Naive thymus-derived CD4-positive, alpha-beta T cell (primary cell): ENCODE data around the gene GDNF. TPM values are rescaled to one million over a fixed set of nuclear protein-coding genes. Genes with fewer than 3 reads are reported as not detected.

Experiments used
- ATAC-seq: fragments of 150-1000 bp; cut with Tn5 transposase; 2 replicates; pipeline ENCODE4 v1.10.0; 2021; ENCODE audit warnings: mild to moderate bottlenecking, moderate library complexity
- CTCF ChIA-PET: fragments of 350-600 bp; sonication (Branson Sonifier 250); formaldehyde crosslinking; loops from one replicate; lab custom pipeline; 2021; ENCODE audit warnings: antibody characterized with exemption; lab: Charles Lee
- POLR2A ChIA-PET: fragments of 350-600 bp; sonication (Branson Sonifier 250); formaldehyde crosslinking; loops from one replicate; lab custom pipeline; 2021; ENCODE audit warnings: antibody characterized with exemption, inconsistent platforms; lab: Charles Lee
- DNase-seq, 9 donors: peaks; one replicate each; pipeline versions ENCODE4 v3.0.0 to v3.0.0-alpha.2; 2020 to 2022; ENCODE audit warnings: mixed read lengths in 1 of 9
- H3K27ac ChIP-seq: one replicate; pipeline ENCODE4 v1.7.0; 2013; ENCODE audit warnings: mild to moderate bottlenecking, low read depth, low read length, moderate library complexity
- H3K27me3 ChIP-seq, 2 donors: one replicate each; pipeline ENCODE4 v1.7.0; 2013; ENCODE audit warnings: low read length in 2 of 2, mild to moderate bottlenecking in 2 of 2, moderate library complexity in 2 of 2; ENCODE audit not compliant: control insufficient read depth in 2 of 2, insufficient read depth in 2 of 2
- H3K36me3 ChIP-seq, 3 experiments: 1 replicate in 2 of 3; 2 replicates in 1 of 3; pipeline ENCODE4 v1.7.0; 2013; ENCODE audit warnings: low read length in 3 of 3, mild to moderate bottlenecking in 3 of 3, moderate library complexity in 1 of 3; ENCODE audit not compliant: insufficient read depth in 3 of 3, control insufficient read depth in 2 of 3
- H3K4me1 ChIP-seq, 2 donors: one replicate each; pipeline ENCODE4 v1.7.0; 2013; ENCODE audit warnings: low read length in 2 of 2, mild to moderate bottlenecking in 2 of 2, moderate library complexity in 1 of 2; ENCODE audit not compliant: control insufficient read depth in 2 of 2, insufficient read depth in 2 of 2
- H3K4me3 ChIP-seq: 2 replicates; pipeline ENCODE4 v1.7.0; 2013; ENCODE audit warnings: mild to moderate bottlenecking, low read length
- H3K9me3 ChIP-seq, 3 experiments: 1 replicate in 2 of 3; 2 replicates in 1 of 3; pipeline ENCODE4 v1.7.0; 2013; ENCODE audit warnings: low read length in 3 of 3; ENCODE audit not compliant: control insufficient read depth in 2 of 3
- H3K27ac Mint-ChIP-seq, 9 donors: one replicate each; pipeline ENCODE4 v1.8.0; 2020 to 2022; ENCODE audit warnings: mixed read lengths in 9 of 9, mild to moderate bottlenecking in 8 of 9, moderate library complexity in 5 of 9, inconsistent platforms in 2 of 9
- H3K27me3 Mint-ChIP-seq, 5 donors: one replicate each; pipeline ENCODE4 v1.8.0; 2021 to 2022; ENCODE audit warnings: mixed read lengths in 5 of 5, mild to moderate bottlenecking in 1 of 5
- H3K36me3 Mint-ChIP-seq, 5 donors: one replicate each; pipeline ENCODE4 v1.8.0; 2020 to 2022; ENCODE audit warnings: mixed read lengths in 5 of 5, mild to moderate bottlenecking in 3 of 5, inconsistent platforms in 1 of 5
- H3K4me1 Mint-ChIP-seq, 7 donors: one replicate each; pipeline ENCODE4 v1.8.0; 2020 to 2022; ENCODE audit warnings: mixed read lengths in 7 of 7, mild to moderate bottlenecking in 3 of 7, inconsistent platforms in 1 of 7
- H3K4me3 Mint-ChIP-seq, 10 donors: one replicate each; pipeline ENCODE4 v1.8.0; 2020 to 2022; ENCODE audit warnings: mild to moderate bottlenecking in 10 of 10, mixed read lengths in 10 of 10, moderate library complexity in 6 of 10, inconsistent platforms in 2 of 10
- H3K9me3 Mint-ChIP-seq, 11 donors: one replicate each; pipeline ENCODE4 v1.8.0; 2020 to 2022; ENCODE audit warnings: mixed read lengths in 11 of 11, mild to moderate bottlenecking in 4 of 11, inconsistent platforms in 1 of 11, moderate library complexity in 1 of 11
- intact Hi-C, 2 donors: fragments of 100-400 bp; cut with micrococcal nuclease; formaldehyde crosslinking; loops; one replicate each; pipeline ENCODE4 v1.15.1; 2023
- polyA plus RNA-seq, 2 donors: library from polyadenylated mRNA; unstranded; fragments of 300-500 nt; fragmentation: Illumina TruSeq; gene quantifications; one replicate each; pipeline ENCODE4 v1.2.3, GENCODE V29; 2021
- total RNA-seq, 6 experiments: library from RNA in 5 of 6; stranded (reverse) in 5 of 6; gene quantifications; 1 replicate in 5 of 6; 2 replicates in 1 of 6; pipeline ENCODE4 v1.2.3 and lab custom pipeline; 2021 to 2026

The GDNF gene
- not detected for total RNA-seq
- not detected for polyA plus RNA-seq
- total RNA-seq (lab: John Stamatoyannopoulos, UW): not detected

- H3K9me3 Mint-ChIP-seq: peaks cover 0 to 5% (median 0%) of the 10 kb centered on the region in 11 donors
- ATAC-seq (no peak), DNase-seq (peak in 1 of 9 donors; percentile 24)
- ChIA-PET CTCF (no interaction called here), POLR2A (no interaction called here)
- Histone ChIP-seq H3K27me3 (peaks cover 5 to 7% of the 10 kb centered on the region in 2 donors), H3K4me1 (peaks cover 0 to 4% of the 10 kb centered on the region in 2 donors), H3K9me3 (no peaks in the 10 kb centered on the region), H3K36me3 (no peaks in the 10 kb centered on the region), H3K27ac (no peak within 1 kb of the TSS), H3K4me3 (no peak within 1 kb of the TSS)
- peak within 1 kb of the TSS in 1 of 9 donors; percentile 29 for H3K27ac Mint-ChIP-seq
- H3K36me3 Mint-ChIP-seq: peaks cover 0 to 4% (median 0%) of the 10 kb centered on the region in 5 donors
- H3K27me3 Mint-ChIP-seq: peaks cover 72 to 88% (median 76%) of the 10 kb centered on the region in 5 donors
- H3K4me3 Mint-ChIP-seq: peak within 1 kb of the TSS in 9 of 10 donors; percentile 21 to 77 (median 56)
- peaks cover 14 to 34% (median 27%) of the 10 kb centered on the region in 7 donors for H3K4me1 Mint-ChIP-seq
- intact Hi-C loops: loop anchor here (2.0 to 10.0 kb wide), 2 partner anchors 353 to 425 kb away; no protein-coding TSS in a partner anchor
Observed at GRCh38 chr5:37839407-37840052, at the start of gene GDNF. Gene GDNF, minus strand, starts transcription at chr5:37840041. Its CDS starts 5,245 bp downstream, at chr5:37834796.

GRCh38 chr5:37888476-37888875, 48.6 kb upstream of the GDNF start:
- Histone ChIP-seq H3K27ac (no peak overlapping the region), H3K4me3 (no peak overlapping the region), H3K4me1 (no peaks in the 10 kb centered on the region), H3K9me3 (no peaks in the 10 kb centered on the region), H3K36me3 (no peaks in the 10 kb centered on the region), H3K27me3 (no peaks in the 10 kb centered on the region)
- no peaks in the 10 kb centered on the region for H3K4me1 Mint-ChIP-seq
- H3K4me3 Mint-ChIP-seq: no peak overlapping the region
- H3K27me3 Mint-ChIP-seq: peaks cover 0 to 24% (median 16%) of the 10 kb centered on the region in 5 donors
- no peaks in the 10 kb centered on the region for H3K36me3 Mint-ChIP-seq
- peaks cover 0 to 8% (median 4%) of the 10 kb centered on the region in 11 donors for H3K9me3 Mint-ChIP-seq
- ATAC-seq (no peak), DNase-seq (no peak)
- H3K27ac Mint-ChIP-seq: no peak overlapping the region
- POLR2A ChIA-PET: no interaction called here
- intact Hi-C loops: no loop called here
- CTCF ChIA-PET: no interaction called here

- no peaks in the 10 kb centered on the region for H3K9me3 ChIP-seq
- no peak overlapping the region for H3K27ac ChIP-seq
- ChIA-PET POLR2A (no interaction called here), CTCF (no interaction called here)
- Mint-ChIP-seq H3K36me3 (no peaks in the 10 kb centered on the region), H3K27me3 (peaks cover 0 to 30% (median 22%) of the 10 kb centered on the region in 5 donors), H3K27ac (no peak overlapping the region), H3K4me1 (no peaks in the 10 kb centered on the region), H3K9me3 (peaks cover 0 to 8% (median 4%) of the 10 kb centered on the region in 11 donors), H3K4me3 (no peak overlapping the region)
- intact Hi-C loops: no loop called here
- no peak for DNase-seq
- no peaks in the 10 kb centered on the region for H3K4me1 ChIP-seq
- no peak overlapping the region for H3K4me3 ChIP-seq
- no peaks in the 10 kb centered on the region for H3K36me3 ChIP-seq
- H3K27me3 ChIP-seq: no peaks in the 10 kb centered on the region
- ATAC-seq: no peak
Observed at GRCh38 chr5:37886242-37886905, 46.5 kb upstream of the GDNF start.

- Mint-ChIP-seq H3K36me3 (no peaks in the 10 kb centered on the region), H3K9me3 (peaks cover 0 to 15% (median 3%) of the 10 kb centered on the region in 11 donors), H3K27ac (no peak overlapping the region), H3K4me1 (no peaks in the 10 kb centered on the region), H3K27me3 (peaks cover 0 to 32% (median 28%) of the 10 kb centered on the region in 5 donors), H3K4me3 (no peak overlapping the region)
- DNase-seq: no peak
- Histone ChIP-seq H3K9me3 (no peaks in the 10 kb centered on the region), H3K27me3 (no peaks in the 10 kb centered on the region), H3K36me3 (no peaks in the 10 kb centered on the region), H3K4me3 (no peak overlapping the region), H3K4me1 (no peaks in the 10 kb centered on the region), H3K27ac (no peak overlapping the region)
- POLR2A ChIA-PET: no interaction called here
- CTCF ChIA-PET: no interaction called here
- intact Hi-C loops: no loop called here
- ATAC-seq: no peak
Observed at GRCh38 chr5:37882636-37883035, 42.8 kb upstream of the GDNF start.

- no peaks in the 10 kb centered on the region for H3K9me3 ChIP-seq
- intact Hi-C loops: no loop called here
- Mint-ChIP-seq H3K4me1 (no peaks in the 10 kb centered on the region), H3K4me3 (no peak overlapping the region), H3K36me3 (no peaks in the 10 kb centered on the region), H3K9me3 (peaks cover 0 to 15% (median 3%) of the 10 kb centered on the region in 11 donors), H3K27me3 (peaks cover 0 to 32% (median 26%) of the 10 kb centered on the region in 5 donors), H3K27ac (no peak overlapping the region)
- no peaks in the 10 kb centered on the region for H3K4me1 ChIP-seq
- DNase-seq (no peak), ATAC-seq (no peak)
- ChIA-PET POLR2A (no interaction called here), CTCF (no interaction called here)
- no peak overlapping the region for H3K27ac ChIP-seq
- H3K36me3 ChIP-seq: no peaks in the 10 kb centered on the region
- H3K27me3 ChIP-seq: no peaks in the 10 kb centered on the region
- H3K4me3 ChIP-seq: no peak overlapping the region
Observed at GRCh38 chr5:37881359-37881758, 41.5 kb upstream of the GDNF start.

- Histone ChIP-seq H3K27ac (no peak overlapping the region), H3K4me3 (no peak overlapping the region), H3K27me3 (no peaks in the 10 kb centered on the region), H3K4me1 (no peaks in the 10 kb centered on the region), H3K36me3 (no peaks in the 10 kb centered on the region), H3K9me3 (no peaks in the 10 kb centered on the region)
- Mint-ChIP-seq H3K4me1 (no peaks in the 10 kb centered on the region), H3K27me3 (peaks cover 0 to 18% (median 14%) of the 10 kb centered on the region in 5 donors), H3K27ac (no peak overlapping the region), H3K4me3 (no peak overlapping the region), H3K36me3 (no peaks in the 10 kb centered on the region), H3K9me3 (peaks cover 0 to 11% (median 0%) of the 10 kb centered on the region in 11 donors)
- CTCF ChIA-PET: no interaction called here
- POLR2A ChIA-PET: no interaction called here
- no peak for ATAC-seq
- no peak for DNase-seq
- intact Hi-C loops: no loop called here
Observed at GRCh38 chr5:37876943-37877342, 37.1 kb upstream of the GDNF start.
